HFF-Myc (cell line): Measurements from ENCODE around the gene ODF4.

Source experiments
- DNase-seq: peaks from one replicate; pipeline ENCODE4 v3.0.0-alpha.2; 2011; ENCODE audit warnings: low read depth; ENCODE audit errors: extremely low read depth
- H3K4me3 ChIP-seq: replicated peaks from 2 replicates; pipeline ENCODE4 v1.5.1; 2011; ENCODE audit warnings: low read depth, mild to moderate bottlenecking, control low read depth, low read length
- TF ChIP-seq, protein P1 (sequence below): IDR thresholded peaks from 2 replicates; pipeline ENCODE4 v1.5.1; 2012; ENCODE audit warnings: mild to moderate bottlenecking, low read depth, low read length, control low read depth; ENCODE audit errors: missing control alignments

ODF4 gene

DNA sequence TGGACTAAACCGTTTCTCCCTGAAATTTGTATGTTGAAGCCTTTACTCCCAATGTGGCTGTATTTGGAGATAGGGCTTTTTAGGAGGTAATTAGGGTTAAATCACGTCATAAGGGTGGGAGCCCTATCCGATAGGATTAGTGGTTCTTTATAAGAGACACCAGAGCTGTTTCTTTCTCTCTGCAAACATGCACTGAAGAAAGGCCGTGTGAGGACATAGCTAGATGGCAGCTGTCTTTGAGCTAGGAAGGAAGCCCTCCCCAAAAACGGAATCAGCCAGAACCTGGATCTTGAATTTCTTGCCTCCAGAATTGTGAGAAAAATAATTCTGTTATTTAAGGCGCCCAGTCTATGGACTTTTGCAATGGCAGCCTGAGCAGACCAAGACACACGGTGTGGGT lies 14.1 kb downstream of the ODF4 start:
- DNase-seq = no peak
- TF ChIP-seq, protein P1, sequence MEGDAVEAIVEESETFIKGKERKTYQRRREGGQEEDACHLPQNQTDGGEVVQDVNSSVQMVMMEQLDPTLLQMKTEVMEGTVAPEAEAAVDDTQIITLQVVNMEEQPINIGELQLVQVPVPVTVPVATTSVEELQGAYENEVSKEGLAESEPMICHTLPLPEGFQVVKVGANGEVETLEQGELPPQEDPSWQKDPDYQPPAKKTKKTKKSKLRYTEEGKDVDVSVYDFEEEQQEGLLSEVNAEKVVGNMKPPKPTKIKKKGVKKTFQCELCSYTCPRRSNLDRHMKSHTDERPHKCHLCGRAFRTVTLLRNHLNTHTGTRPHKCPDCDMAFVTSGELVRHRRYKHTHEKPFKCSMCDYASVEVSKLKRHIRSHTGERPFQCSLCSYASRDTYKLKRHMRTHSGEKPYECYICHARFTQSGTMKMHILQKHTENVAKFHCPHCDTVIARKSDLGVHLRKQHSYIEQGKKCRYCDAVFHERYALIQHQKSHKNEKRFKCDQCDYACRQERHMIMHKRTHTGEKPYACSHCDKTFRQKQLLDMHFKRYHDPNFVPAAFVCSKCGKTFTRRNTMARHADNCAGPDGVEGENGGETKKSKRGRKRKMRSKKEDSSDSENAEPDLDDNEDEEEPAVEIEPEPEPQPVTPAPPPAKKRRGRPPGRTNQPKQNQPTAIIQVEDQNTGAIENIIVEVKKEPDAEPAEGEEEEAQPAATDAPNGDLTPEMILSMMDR = no peak
- no peak overlapping the region for H3K4me3 ChIP-seq

DNA sequence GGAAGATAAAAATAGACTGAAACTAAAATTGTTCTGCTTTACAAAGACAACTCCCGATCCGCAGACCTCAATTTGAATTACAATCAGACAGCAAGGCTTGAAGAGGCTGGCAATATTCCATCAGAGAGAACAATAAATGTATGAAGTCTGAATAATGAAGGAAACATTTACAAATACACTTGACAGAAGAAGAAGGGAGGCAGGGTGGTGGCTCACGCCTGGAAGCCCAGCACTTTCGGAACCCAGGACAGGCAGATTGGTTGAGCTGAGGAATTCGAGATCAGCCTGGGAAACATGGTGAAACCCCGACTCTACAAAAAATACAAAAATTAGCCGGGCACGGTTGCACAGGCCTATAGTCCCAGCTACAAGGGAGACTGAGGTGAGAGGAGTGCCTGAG lies 14.6 kb downstream of the ODF4 start:
- no peak overlapping the region for H3K4me3 ChIP-seq
- TF ChIP-seq, protein P1 = no peak
- no peak for DNase-seq

DNA sequence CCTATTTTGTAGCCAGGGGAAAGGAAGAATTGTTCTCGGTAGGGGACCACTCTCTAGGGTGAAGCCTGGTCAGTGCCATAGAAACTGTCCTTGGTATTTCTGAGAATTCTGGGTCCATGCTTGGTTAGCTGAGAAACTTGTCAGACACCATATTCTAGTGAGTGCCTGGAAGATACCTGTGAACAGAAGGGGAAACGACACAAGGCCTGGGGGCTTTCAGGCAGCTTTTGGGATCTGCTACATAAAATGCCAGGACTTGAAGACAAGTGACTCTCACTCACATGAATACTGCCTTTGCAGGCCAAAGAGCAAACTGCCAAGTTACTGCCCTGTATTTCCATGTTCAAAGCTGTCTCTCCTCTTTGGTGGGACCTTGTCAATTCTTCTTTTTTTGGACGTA lies 18.3 kb downstream of the ODF4 start:
- no peak overlapping the region for H3K4me3 ChIP-seq
- TF ChIP-seq, protein P1 = no peak
- no peak for DNase-seq

DNA sequence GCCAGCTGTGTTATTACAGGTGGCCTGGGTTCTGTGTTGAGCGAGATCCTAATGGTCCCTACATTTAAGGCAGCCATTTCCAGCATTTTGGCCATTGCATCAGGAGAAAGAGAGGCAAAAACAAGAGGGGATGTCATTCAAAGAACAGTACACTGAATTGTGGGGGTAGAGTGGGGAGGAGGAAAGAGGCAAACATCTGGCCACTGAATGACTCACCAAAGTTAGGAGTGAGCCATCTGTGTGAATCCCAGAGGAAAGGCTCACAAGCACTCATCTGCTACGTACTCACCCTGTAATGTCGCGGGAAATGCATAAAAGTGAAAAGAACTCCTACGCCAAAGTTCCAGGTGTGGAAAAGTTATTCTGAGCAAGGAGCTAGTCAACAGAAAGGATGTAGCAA lies 20.1 kb downstream of the ODF4 start:
- no peak overlapping the region for H3K4me3 ChIP-seq
- DNase-seq = peak; percentile 91
- TF ChIP-seq, protein P1 = no peak

DNA sequence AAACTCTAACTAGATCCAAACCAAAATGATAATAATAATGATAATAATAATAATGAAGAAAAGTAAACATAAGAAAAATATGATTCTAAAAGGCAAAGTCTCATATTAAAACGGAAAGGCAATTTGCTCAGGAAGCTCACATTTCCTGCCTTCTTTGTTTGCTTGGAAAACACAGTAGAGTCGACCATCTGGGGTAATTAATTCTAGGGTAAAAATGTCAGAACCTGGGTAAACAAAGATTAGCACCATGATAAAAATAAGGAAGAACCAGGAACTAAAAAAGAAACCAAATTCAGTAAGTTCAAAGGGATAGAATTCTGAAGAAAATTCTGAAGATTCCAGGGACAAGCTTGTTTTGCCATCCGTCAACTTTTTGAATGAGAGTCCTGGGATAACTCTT lies 20.6 kb downstream of the ODF4 start:
- H3K4me3 ChIP-seq = no peak overlapping the region
- TF ChIP-seq, protein P1 = no peak
- no peak for DNase-seq

DNA sequence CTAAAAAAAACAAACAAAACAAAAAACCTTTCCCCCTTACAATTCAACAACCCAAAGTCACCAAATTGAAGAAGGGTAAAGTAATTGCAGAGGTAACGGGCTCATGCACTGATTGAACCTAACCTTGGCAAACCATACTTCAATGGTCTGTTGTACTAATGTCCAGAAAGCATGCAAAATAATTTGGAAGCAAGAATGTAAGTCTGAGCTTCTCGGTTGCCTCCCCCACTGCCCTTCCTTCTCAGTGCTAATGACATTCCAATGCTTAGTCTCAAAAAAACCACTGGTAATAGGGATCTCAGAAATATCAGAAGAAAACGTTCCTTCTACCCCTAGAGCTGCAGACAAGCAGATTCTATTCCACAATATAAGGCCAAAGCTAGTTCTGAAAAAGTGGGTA lies 21.1 kb downstream of the ODF4 start:
- H3K4me3 ChIP-seq = no peak overlapping the region
- DNase-seq = no peak
- TF ChIP-seq, protein P1 = no peak

DNA sequence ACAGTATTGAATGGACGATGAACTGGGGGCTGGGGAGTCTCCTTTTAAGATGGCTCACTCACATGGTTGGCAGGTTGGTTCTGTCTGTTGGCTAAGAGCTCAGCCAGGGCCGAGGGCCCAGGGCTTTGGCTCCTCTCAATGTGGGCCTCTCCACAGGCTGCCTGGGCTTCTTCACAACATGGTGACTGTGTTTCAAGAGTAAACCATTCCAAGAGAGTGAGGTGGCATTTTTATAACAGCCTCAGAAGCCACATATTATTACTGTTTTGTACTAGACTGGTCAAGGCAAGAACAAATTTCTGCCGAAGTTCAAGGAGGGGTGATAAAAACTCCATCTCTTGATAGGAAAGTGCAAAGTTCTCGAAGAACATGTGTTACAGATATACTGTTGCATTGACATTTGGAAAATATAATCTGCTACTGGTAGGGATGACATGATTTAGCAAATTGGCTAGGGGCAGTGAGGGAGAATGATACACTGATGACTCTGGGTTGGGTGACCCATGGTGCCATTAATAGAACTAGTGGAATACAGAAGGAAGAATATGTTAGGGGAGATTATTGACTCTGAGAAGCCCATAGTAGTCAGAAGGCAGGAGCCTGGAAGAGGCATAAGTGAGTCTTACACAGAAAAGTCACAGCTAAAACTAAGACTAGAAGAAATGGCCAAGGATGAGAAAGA lies 23.2 kb downstream of the ODF4 start:
- H3K4me3 ChIP-seq = no peak overlapping the region
- TF ChIP-seq, protein P1 = no peak
- no peak for DNase-seq
